Measurements from ENCODE around the gene RNF11.
"Not testable (repeated sequence)": the region's sequence is repeated elsewhere in the genome, so short reads cannot be mapped to it uniquely, and the experiment has no call there.

- TF ChIP-seq CTCF (IDR thresholded peaks at IDR 0.05; ENCODE audit: borderline replicate concordance, extremely low read depth, low read length, poor library complexity, severe bottlenecking); EZH2 (IDR thresholded peaks at IDR 0.05; ENCODE audit: borderline replicate concordance, low read depth, low read length, severe bottlenecking): not testable (repeated sequence)
Observed at GRCh38 chr1:51250729-51251128, 14.7 kb downstream of the RNF11 start.

Measured in DND-41 (cell line).